GM21381 (cell line): Measurements from ENCODE around the gene RAB9A.
A peak's percentile ranks its signal among the peaks of the same experiment; 100 is the strongest.
"Not testable (repeated sequence)": the region's sequence is repeated elsewhere in the genome, so short reads cannot be mapped to it uniquely, and the experiment has no call there.

Experiments used
- ATAC-seq: cut with Tn5 transposase; IDR thresholded peaks from one replicate; pipeline ENCODE4 v1.9.1; 2021; ENCODE audit warnings: mild to moderate bottlenecking, moderate library complexity; ENCODE audit not compliant: unreplicated experiment

Gene RAB9A

GRCh38 chrX:13669246-13669737, 19.6 kb upstream of the RAB9A start:
- ATAC-seq = peak; percentile 64

DNA sequence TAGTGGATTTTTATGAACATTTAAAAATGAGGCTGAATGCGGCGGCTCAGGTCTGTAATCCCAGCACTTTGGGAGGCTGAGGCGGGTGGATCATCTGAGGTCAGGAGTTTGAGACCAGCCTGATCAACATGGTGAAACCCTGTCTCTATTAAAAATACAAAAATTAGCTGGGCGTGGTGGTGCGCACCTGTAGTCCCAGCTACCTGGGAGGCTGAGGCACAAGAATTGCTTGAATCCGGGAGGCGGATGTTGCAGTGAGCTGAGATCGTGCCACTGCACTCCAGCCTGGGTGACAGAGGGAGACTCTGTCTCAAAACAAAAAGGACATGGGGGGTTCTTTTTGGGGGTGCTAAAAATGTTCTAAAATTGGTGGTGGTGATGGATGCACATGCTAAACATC, 19.2 kb upstream of the RAB9A start:
- ATAC-seq = not testable (repeated sequence)

DNA sequence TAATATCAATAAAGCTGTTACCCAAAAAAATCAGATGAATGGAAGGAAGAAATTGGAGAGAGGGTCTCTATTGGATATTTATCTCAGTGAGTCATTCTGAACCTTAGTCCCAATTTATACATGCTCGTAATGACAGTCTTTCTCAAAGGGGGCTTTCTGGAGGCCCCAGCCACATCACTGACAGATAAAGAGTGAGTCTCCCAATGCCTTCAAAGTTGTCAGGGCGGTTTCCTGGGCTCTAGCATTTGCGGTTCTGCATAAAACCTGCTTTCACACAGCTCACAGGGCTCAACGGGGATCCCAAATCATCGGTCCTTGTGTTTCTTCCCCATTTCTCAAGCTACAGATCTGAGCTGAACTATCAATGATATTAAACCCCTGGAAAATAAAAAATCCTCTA, 18.7 kb upstream of the RAB9A start:
- no peak for ATAC-seq

DNA sequence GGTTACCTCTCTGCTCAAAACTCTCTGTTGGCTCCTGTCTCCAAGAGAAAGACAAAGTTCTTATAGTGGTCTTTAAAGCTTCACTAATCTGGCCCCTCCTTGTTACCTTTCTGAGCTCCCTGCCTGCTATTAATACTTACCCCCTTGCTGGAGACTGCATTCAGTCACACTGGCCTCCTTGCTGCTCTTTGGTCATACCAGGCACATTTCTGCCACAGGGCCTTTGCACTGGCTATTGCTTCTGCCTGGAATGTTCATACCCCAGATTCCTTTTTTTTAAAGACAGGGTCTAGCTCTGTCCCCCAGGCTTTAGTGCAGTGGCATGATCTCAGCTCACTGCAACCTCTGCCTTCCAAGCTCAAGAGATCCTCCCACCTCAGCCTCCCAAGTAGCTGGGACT, 15.9 kb upstream of the RAB9A start:
- ATAC-seq = no peak

DNA sequence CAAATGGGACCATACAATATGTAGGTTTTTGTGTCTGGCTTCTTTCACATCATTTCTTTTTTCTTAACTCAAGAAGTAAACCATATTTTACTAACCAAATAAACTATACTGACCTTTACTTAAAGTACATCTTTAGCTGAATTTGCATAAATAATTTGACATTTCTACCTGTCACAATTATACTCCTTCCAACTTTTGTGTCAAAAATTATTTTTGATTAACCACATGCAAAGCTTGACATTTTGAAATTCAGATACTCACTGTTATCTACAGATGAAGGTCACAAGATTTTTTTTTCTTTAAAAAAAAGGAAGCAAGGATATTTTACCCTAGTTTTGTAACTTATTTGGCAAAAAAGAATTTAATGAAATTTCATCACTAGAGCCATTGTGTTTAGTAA, 12.0 kb upstream of the RAB9A start:
- no peak for ATAC-seq

DNA sequence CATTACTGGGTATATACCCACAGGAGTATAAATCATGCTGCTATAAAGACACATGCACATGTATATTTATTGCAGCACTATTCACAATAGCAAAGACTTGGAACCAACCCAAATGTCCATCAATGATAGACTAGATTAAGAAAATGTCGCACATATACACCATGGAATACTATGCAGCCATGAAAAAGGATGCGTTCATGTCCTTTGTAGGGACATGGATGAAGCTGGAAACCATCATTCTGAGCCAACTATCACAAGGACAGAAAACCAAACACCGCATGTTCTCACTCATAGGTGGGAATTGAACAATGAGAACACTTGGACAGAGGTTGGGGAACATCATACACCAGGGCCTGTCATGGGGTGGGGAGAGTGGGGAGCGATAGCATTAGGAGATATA, 9.2 kb upstream of the RAB9A start:
- not testable (repeated sequence) for ATAC-seq

- no peak for ATAC-seq
These were observed 7.3 kb upstream of the RAB9A start for GRCh38 chrX:13681595-13681994.

DNA sequence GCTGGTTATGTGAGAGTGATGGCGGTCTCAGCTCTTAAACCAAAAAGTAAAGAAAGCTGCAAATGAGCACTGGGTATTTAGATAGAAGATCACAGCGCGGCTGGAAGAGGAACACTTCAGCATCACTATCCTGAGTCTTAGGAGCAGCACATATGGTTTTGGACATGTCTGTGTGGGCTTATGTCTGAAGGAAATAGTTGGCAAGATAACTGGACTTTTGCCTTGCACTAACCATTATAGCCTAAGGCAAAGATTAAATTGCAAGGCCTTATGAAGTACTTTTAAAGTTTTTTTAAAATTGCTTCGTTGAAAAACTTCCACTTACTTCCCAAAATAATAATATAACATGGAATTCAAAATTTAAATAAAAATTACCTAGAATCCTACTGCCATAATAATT, 4.6 kb upstream of the RAB9A start:
- no peak for ATAC-seq

- no peak for ATAC-seq
These were observed 3.7 kb upstream of the RAB9A start for GRCh38 chrX:13685126-13685763.

DNA sequence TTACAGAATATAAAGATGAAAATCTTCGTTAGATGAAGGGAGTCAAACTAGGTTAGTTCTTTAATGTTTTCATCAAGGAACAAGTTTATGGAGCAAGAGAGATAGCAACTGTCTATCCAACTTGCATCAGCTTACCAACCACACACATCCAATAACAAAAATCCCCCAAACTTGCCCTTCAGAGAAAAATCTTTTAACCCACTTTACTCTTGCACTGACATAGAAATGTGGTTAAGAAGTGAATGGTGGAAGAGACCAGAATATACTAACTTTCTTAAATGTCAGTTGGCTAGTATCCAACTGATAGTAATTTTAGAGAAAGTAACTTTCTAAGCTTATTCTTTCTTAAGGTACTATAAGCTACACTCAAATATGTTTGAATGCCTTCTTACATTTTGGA, 1.7 kb upstream of the RAB9A start:
- ATAC-seq = no peak

DNA sequence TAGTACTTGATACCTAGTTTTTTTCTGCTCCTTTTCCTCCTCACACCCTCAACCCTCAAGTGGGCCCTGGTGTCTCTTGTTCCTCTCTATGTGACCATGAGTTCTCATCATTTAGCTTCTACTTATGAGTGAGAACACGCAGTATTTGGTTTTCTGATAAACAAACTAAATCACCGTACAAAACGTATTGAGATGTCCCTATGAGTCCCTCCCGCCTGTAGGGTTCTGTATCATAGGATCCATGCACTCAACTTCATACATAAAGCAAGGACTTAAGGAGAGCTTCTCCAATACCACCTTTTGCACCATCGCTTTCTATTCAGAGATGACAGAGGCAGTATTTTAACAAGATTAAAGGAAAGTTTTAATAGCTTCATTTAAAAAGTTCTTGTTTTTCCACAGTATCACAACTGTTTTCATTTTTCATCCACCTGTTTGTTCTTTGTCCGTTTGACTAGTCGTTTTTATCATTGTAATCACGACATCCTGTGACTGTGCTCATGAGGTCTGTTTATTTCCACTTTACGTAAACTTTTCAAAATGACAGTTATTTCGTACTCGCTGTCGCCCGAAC, 457 bp upstream of the RAB9A start:
- no peak for ATAC-seq

DNA sequence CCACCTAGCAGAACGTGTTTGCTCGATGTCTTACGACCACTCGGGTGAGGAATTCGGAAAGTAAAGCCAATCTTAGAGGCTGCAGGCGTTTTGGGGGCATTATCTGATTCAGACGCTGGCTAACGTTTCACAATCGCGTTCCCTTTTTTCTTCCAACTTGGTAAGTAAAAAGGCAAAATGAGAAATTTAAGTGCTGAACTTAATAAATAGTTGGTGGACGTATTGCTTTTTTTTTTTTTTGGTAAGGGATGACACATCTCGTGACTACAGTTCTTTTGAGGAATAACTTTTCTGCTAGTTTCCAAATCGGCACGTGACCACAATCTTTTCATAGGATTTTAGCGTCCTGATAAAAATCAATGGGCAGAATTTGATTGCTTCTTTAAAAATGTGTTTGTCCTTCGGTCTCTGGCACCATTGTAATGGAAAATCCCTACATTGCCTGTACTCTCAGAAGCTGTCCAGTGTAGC, 848 bp downstream of the RAB9A start:
- no peak for ATAC-seq

- no peak for ATAC-seq
These were observed 1.9 kb downstream of the RAB9A start for GRCh38 chrX:13690836-13691235.

- ATAC-seq = no peak
These were observed 3.0 kb downstream of the RAB9A start for GRCh38 chrX:13691841-13692371.

- ATAC-seq = no peak
These were observed 3.9 kb downstream of the RAB9A start for GRCh38 chrX:13692771-13693231.

DNA sequence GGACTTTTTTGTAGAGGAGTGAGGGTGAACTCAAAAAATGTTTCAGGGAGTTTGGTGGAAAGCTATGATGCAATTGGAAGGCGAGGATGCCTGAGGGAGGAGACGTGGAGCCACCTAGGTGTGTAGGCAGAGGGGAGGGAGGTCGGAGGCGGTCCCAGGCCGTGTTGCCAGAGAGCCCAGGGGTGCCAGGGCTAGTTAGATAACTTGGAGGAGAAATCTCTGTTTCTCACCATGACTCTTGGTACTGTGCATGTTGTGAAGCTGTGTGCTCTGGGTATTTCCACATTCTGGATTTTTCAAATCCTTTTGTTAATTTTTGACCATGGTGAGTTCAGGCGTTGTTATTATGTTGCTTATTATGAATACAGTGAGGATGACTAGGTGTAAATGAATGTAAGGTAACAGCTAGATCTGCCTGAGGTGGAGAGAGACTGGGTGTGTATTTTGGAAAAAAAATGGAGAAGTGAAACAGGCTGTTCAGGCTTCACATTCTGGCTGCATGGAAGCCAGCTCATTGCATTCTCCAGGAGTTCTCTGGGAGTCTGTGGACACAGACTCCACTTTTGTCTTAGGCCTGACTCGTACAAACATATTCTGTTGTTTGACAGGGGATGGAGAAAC, 4.5 kb downstream of the RAB9A start:
- no peak for ATAC-seq

GRCh38 chrX:13694359-13694758, 5.4 kb downstream of the RAB9A start:
- no peak for ATAC-seq

GRCh38 chrX:13694983-13695382, 6.1 kb downstream of the RAB9A start:
- no peak for ATAC-seq

DNA sequence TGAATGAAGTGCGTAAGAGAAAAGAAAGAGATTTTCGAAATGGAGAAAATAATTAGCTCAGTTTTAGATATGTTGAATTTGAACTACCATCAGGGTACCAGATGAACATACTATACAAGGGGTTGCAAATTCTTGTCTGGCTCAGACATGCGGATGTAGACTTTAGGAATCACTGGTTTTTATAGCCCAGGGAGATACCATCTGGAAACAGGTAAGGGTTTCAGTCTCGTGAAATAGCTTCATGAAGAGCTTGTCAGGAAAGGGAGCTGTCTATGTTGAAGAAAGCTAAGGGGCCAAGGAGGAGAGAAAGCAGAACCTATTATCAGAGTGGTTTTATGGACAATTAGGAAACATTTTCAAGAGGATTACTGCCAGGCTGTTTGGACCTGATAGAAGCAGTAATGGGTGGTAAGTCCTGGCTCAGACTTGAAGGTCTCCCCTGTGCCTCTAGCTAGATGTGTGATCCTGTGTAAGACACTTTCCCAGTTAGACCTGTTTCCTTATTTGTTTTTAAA, 6.7 kb downstream of the RAB9A start:
- no peak for ATAC-seq

DNA sequence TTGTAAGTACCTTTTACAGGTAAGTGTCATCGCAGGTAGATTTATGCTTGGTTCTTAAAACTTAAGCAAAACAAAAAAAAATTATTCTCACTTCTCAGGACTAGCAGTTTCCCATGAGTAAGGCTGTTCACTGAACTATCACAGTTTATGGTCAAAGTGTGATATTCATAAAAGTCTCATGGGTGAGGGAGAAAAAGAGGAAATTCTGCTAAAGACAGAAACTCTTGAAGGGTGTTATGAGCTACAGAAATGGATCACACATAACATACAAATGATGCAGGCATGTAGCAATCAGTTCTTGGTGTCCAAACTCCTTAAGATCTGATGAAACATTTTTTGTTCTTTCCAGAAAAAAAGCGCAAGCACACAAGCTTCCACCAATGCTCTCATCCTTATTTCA, 8.5 kb downstream of the RAB9A start:
- ATAC-seq = peak; percentile 49

GRCh38 chrX:13697976-13698375, 9.0 kb downstream of the RAB9A start:
- ATAC-seq = no peak

GRCh38 chrX:13698432-13698831, 9.5 kb downstream of the RAB9A start:
- no peak for ATAC-seq
